ENCODE results near the gene NIPAL3. TPM values are rescaled to one million over a fixed set of nuclear protein-coding genes. Genes with fewer than 3 reads are reported as not detected.

Gene NIPAL3
- total RNA-seq, 2 donors from 2014 or later, result 54.1 to 68.7 TPM

DNA sequence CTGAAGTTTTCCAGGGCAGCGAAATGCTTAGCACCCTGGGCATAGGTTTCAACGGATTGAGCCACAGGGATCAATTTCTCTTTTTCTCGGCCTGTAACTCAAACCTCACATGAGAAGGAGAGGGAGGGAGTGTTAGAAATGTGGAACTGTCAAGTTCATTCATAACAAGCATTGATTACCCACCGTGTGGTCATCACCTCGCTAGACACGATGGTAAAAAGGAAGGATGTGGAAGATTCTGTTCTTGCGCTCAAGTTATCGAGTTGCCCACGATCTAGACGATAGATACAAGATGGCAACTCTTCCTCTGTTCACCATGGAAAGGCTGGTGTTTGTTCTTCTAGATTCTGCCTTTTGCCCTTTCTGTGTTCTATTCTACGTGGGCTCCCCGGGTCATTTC is 83.0 kb downstream of the NIPAL3 start:
- Mint-ChIP-seq H3K4me3 (no peak overlapping the region), H3K27me3 (ENCODE audit: low read depth) (no peaks in the 10 kb centered on the region), H3K27ac (no peak overlapping the region), H3K36me3 (ENCODE audit: insufficient read depth in 2 of 2) (peaks cover 4 to 6% of the 10 kb centered on the region in 2 donors), H3K9me3 (peaks cover 0 to 3% of the 10 kb centered on the region in 2 donors), H3K4me1 (ENCODE audit: low read depth) (peaks cover 35% of the 10 kb centered on the region)
- DNase-seq, result no peak
- no peak for ATAC-seq (replicated peaks in 1 of 2)

DNA sequence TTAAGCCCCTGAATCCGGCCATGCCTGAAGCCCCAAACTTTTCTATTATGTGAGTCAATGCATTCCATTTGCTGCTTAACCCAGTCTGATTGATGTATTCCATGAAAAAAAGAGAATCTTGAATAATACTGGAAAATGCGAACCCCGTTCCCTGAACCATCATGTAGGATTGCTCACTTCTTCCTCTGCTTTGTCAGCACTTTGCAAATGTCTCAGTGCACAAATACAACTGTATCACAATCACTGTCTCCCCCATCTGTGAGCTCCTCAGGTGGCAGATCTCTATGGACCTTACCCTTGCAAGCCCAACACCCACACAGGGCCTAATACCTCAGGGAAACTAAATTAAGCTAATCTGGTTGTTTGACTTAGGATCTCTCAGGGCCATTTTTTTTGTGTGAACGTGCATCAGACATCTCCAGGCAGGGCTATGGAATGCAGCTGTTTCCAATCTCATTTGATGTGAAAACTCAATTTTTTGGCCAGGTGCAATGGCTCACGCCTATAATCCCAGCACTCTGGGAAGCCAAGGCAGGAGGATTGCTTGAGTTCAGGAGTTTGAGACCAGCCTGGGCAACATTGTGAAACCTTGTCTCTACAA is 84.9 kb downstream of the NIPAL3 start:
- peaks cover 35% of the 10 kb centered on the region for H3K4me1 Mint-ChIP-seq (ENCODE audit: low read depth)
- no peak overlapping the region for H3K27ac Mint-ChIP-seq
- no peaks in the 10 kb centered on the region for H3K27me3 Mint-ChIP-seq (ENCODE audit: low read depth)
- peaks cover 6 to 18% of the 10 kb centered on the region in 2 donors for H3K36me3 Mint-ChIP-seq (ENCODE audit: insufficient read depth in 2 of 2)
- DNase-seq (no peak), ATAC-seq (replicated peaks in 1 of 2) (no peak)
- peak overlapping the region; percentile 77 to 87 for H3K4me3 Mint-ChIP-seq
- H3K9me3 Mint-ChIP-seq, result peaks cover 0 to 3% of the 10 kb centered on the region in 2 donors

DNA sequence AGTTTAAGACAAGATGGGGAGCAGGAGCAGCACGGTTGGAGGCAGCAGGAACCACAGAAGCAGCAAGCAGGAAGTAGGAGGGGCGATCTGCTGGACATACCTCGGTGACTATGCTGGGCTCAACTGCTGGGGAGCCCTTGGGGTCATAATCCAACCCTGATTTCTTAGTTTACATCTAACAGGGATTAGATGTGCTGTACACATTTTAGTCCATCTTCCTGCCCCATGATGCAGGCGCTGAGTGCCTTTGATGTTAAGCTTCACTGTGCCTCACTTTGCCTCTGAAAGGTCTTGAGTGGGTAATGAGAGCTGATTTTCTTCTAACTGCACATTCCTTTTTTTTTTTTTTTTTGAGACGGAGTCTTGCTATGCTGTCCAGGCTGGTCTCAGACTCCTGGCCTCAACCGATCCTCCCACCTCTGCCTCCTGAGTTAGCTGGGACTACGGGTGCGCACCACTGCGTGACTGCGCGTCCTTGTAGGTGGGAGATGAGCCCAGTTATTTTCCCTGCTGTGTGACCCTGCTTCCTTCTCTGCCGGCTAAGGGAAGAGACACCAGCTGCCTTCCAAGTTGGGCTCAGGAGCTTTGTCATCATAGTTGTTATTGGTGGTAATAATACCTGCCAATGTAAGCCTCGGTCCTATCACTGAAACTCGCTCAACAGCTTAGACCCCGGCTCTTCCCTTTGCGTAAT is 85.9 kb downstream of the NIPAL3 start:
- ATAC-seq (replicated peaks in 1 of 2), result peak in 1 of 2 donors; percentile 31

DNA sequence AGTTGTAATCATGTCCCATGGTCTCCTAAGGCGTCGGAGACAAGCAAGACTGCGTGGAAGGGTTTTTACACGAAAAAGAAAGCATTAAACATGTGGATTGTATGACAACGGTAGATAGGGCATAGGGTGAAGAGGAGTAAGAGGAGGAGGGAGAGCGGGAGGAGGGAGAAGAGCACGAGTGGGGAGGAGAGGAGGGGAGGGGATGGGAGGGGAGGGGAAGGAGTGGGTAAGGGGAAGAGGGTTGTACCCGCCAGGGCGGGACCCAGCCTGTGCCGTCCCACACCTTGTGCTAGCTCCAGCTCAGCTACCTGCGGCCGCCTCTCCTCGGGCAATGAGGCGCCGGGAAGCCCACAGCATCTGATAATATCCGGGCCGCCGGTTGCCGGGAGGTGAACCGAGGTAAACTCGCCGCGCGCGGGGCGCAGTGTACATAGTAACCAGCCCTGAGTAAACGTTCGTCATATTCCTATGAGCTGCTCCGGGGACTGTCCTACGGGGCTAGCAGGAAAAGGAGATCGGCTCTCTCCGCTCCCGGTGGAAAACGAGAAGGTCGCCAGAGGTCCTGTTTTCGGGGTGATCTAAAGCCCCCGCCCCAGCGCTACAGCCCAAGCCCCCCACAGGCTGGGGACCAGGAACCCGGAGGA is 86.6 kb downstream of the NIPAL3 start:
- Mint-ChIP-seq H3K4me1 (ENCODE audit: low read depth) (peaks cover 50% of the 10 kb centered on the region), H3K27ac (peak overlapping the region; percentile 39), H3K27me3 (ENCODE audit: low read depth) (no peaks in the 10 kb centered on the region), H3K4me3 (peak overlapping the region; percentile 77 to 87), H3K36me3 (ENCODE audit: insufficient read depth in 2 of 2) (peaks cover 6 to 23% of the 10 kb centered on the region in 2 donors), H3K9me3 (peaks cover 0 to 3% of the 10 kb centered on the region in 2 donors)
- ATAC-seq (replicated peaks in 1 of 2), result peak; percentile 63 to 66
- DNase-seq, result peak; percentile 81 to 84

More for the DNA sequence above, 85.9 kb downstream of the NIPAL3 start:
- H3K27ac Mint-ChIP-seq, result peak overlapping the region; percentile 39
- H3K27me3 Mint-ChIP-seq (ENCODE audit: low read depth), result no peaks in the 10 kb centered on the region
- peaks cover 44% of the 10 kb centered on the region for H3K4me1 Mint-ChIP-seq (ENCODE audit: low read depth)
- peak; percentile 57 to 62 for DNase-seq
- H3K36me3 Mint-ChIP-seq (ENCODE audit: insufficient read depth in 2 of 2), result peaks cover 6 to 22% of the 10 kb centered on the region in 2 donors
- H3K9me3 Mint-ChIP-seq, result peaks cover 0 to 3% of the 10 kb centered on the region in 2 donors
- H3K4me3 Mint-ChIP-seq, result peak overlapping the region; percentile 77 to 87

DNA sequence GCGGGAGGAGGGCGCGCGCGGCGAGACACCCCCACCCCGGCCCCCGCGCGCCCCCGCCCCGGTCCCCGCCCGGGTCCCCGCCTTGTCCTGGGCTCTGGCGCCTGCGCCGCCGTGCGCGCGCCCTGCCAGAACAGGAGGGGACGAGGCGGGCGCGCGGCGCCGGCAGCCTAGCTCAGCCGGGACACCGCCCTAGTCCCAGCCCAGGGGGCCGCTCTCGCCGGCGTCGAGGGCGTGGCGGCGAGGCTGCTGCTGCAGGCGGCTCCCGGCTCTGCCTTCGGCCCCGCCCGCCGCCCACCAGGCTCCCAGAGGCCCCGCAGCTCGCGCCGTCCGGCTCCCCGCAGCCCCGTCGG is 87.1 kb downstream of the NIPAL3 start, which contains the start of gene RCAN3:
Gene RCAN3, plus strand, starts transcription at position 128 of the 350 bp plus-strand sequence. CDS start 11,537 bp downstream, outside the sequence.
- ATAC-seq (replicated peaks in 1 of 2) (peak; percentile 86 to 87), DNase-seq (peak; percentile 93)
- Mint-ChIP-seq H3K4me1 (ENCODE audit: low read depth) (peaks cover 55% of the 10 kb centered on the region), H3K36me3 (ENCODE audit: insufficient read depth in 2 of 2) (peaks cover 6 to 27% of the 10 kb centered on the region in 2 donors), H3K4me3 (peak within 1 kb of the TSS; percentile 93), H3K27me3 (ENCODE audit: low read depth) (no peaks in the 10 kb centered on the region), H3K27ac (peak within 1 kb of the TSS; percentile 91), H3K9me3 (peaks cover 0 to 3% of the 10 kb centered on the region in 2 donors)

DNA sequence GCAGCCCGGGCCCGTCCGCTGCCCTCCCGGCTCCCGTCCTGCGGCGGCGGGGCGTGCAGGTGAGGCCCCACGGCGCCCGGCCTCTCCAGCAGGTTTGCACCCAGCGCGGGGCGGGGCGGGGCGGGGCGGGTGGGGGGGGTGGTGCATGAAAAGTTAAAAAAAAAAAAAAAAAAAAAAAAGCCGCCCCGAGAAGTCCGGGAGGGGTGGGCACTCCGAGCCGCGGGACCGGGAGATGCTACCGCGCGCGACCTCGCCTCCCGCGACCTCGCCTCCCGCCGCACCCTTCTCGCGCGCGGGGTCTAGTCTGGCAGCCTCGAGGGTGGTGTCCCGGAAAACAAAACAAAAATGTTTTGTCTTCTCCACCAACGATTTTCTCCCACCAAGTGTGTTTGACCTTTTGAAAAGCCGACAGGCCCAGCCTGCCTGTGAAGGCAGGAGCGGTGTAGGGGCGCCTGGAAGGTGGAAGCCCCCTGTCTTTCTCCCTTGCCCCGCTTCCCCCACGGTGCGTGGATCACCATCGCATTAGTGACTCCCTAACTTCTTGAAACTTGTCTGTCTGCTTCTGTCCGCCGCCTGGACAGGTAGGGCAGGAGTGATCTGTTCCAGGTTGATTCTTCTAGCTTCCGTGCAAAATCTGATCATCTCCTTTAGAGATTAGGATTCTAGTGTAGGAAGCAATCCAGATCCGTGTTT is 87.6 kb downstream of the NIPAL3 start:
- no peaks in the 10 kb centered on the region for H3K27me3 Mint-ChIP-seq (ENCODE audit: low read depth)
- ATAC-seq (replicated peaks in 1 of 2) (no peak), DNase-seq (peak; percentile 35 to 45)
- H3K4me1 Mint-ChIP-seq (ENCODE audit: low read depth), result peaks cover 61% of the 10 kb centered on the region
- peaks cover 0 to 3% of the 10 kb centered on the region in 2 donors for H3K9me3 Mint-ChIP-seq
- H3K27ac Mint-ChIP-seq, result peak overlapping the region; percentile 91
- H3K36me3 Mint-ChIP-seq (ENCODE audit: insufficient read depth in 2 of 2), result peaks cover 6 to 31% of the 10 kb centered on the region in 2 donors
- peak overlapping the region; percentile 93 for H3K4me3 Mint-ChIP-seq

DNA sequence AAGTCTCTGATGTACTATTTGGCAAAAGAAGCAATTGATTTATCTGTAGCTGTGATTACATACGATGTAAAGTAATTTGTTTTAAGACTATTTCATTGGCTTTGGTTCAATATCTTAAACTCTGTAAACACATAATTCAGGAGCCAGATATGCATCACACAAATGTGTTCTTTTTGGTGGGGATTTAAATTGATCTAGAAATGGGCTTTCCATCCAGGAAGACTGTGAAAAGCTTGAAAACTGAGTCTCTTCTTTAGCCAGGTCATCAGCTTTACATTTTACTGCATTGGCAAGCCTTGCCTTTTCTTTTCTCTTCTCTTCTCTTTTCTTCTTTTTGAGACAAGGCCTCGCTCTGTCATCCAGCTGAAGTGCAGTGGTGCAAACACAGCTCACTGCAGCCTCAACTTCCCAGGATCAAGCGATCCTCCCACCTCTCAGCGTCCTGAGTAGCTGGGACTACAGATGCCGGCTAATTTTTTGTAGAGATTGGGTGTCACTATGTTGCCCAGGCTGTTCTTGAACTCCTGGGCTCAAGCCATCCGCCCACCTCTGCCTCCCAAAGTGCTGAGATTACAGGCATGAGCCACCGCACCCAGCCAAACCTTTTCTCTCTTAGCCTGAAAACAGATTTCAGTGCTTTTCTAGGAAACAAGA is 88.4 kb downstream of the NIPAL3 start:
- no peak for ATAC-seq (replicated peaks in 1 of 2)
- Mint-ChIP-seq H3K4me1 (ENCODE audit: low read depth) (peaks cover 62% of the 10 kb centered on the region), H3K27me3 (ENCODE audit: low read depth) (no peaks in the 10 kb centered on the region), H3K4me3 (peak overlapping the region; percentile 93), H3K27ac (peak overlapping the region; percentile 91), H3K9me3 (peaks cover 0 to 2% of the 10 kb centered on the region in 2 donors), H3K36me3 (ENCODE audit: insufficient read depth in 2 of 2) (peaks cover 6 to 32% of the 10 kb centered on the region in 2 donors)
- no peak for DNase-seq

DNA sequence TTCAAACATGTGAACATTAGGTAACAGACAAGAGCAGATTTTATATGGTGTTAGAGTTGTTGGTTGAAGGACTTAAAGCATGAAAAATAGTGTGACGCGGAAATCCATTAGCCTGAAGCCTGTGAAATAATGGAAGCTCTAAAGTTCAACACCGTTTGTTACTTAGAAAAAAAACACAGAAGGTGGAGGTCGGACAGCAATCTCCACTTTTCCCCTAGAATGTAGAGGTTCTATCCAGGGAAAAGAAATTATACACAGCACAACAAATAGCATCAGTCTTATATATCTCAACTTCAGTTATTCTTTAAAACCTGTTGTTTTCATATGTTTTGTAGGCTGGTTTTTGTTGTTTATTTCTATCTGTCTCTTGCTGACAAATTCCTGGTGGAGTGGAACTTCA is 89.0 kb downstream of the NIPAL3 start:
- ATAC-seq (replicated peaks in 1 of 2), result no peak
- DNase-seq, result no peak
- Mint-ChIP-seq H3K27ac (peak overlapping the region; percentile 91), H3K4me1 (ENCODE audit: low read depth) (peaks cover 62% of the 10 kb centered on the region), H3K9me3 (no peaks in the 10 kb centered on the region), H3K4me3 (peak overlapping the region; percentile 93), H3K27me3 (ENCODE audit: low read depth) (no peaks in the 10 kb centered on the region), H3K36me3 (ENCODE audit: insufficient read depth in 2 of 2) (peaks cover 6 to 32% of the 10 kb centered on the region in 2 donors)

DNA sequence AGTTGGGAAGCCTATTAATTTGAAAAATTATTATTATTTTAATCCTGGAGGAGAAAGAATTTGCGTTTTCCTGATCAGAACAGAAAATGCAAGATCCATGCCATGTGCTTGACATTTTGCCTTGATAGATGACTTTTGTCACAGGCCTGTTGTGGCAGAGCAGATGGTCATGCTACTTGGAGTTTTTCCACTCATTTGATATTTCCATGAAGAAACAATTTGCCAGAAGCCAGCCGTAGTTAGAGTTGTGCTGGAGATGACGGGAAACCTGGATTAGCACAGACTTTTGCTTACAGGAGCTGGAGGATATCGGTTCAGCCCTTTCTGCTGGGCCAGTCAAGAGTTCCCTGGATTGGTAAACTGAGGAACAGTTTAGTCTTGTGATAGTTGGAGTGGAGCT is 90.2 kb downstream of the NIPAL3 start:
- Mint-ChIP-seq H3K27me3 (ENCODE audit: low read depth) (no peaks in the 10 kb centered on the region), H3K9me3 (no peaks in the 10 kb centered on the region), H3K4me3 (peak overlapping the region; percentile 89 to 93), H3K4me1 (ENCODE audit: low read depth) (peaks cover 64% of the 10 kb centered on the region), H3K27ac (peak overlapping the region; percentile 96), H3K36me3 (ENCODE audit: insufficient read depth in 2 of 2) (peaks cover 6 to 37% of the 10 kb centered on the region in 2 donors)
- DNase-seq (no peak), ATAC-seq (replicated peaks in 1 of 2) (no peak)

DNA sequence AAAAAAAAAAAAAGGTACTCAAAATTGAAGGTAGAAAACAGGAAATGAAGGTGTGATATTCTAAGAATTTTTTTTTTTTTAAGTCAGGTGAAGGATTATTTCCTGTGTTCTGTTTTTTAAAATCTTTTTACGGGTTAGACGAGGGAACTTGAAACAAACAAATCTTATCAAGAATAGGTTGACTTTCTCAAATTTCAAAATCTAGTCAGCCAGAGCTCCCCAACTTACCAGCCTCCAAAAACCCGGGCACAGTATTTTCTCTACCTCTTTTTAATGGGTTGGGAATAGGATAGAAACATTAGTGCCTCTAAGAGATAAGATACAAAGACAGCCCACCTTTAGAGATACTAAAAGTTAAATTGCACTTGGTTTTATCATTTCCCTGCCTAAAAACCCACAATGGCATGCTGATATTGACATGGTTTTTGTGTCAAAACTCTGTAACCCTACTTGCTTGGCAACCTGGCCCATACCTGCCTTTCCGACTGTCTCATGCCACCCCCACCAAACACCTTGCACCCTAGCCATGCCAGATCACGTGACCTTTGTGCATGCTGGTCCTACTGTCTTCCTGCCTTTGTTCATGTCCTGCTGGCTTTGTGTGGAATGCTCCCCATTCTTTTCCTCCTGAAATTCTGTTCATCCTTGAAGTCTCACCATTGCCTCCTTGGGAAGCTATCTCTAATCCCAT is 91.2 kb downstream of the NIPAL3 start:
- Mint-ChIP-seq H3K4me3 (peak overlapping the region; percentile 89 to 93), H3K9me3 (no peaks in the 10 kb centered on the region), H3K36me3 (ENCODE audit: insufficient read depth in 2 of 2) (peaks cover 11 to 42% of the 10 kb centered on the region in 2 donors), H3K27ac (peak overlapping the region; percentile 96), H3K27me3 (ENCODE audit: low read depth) (no peaks in the 10 kb centered on the region), H3K4me1 (ENCODE audit: low read depth) (peaks cover 63% of the 10 kb centered on the region)
- ATAC-seq (replicated peaks in 1 of 2) (no peak), DNase-seq (no peak)

DNA sequence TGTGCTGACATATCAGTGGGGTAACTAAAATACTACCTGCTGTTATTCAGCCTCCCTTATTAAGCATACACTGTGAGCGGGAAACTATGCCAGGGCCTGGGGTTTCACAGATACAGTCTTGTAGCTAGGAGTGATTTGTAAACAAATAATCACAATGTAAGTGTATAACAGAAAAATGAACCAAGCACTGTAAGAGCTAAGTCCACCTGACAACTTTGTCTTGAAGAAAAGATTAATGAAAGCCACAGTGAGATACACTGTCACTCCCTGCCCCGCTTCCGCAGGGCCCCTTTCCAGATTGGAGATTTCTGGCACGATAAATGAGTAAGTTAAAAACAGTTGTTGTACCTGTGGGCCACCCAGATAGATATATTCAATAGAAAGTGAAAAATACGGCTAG is 91.8 kb downstream of the NIPAL3 start:
- no peaks in the 10 kb centered on the region for H3K27me3 Mint-ChIP-seq (ENCODE audit: low read depth)
- H3K9me3 Mint-ChIP-seq, result no peaks in the 10 kb centered on the region
- DNase-seq (peak in 1 of 2 donors; percentile 22), ATAC-seq (replicated peaks in 1 of 2) (no peak)
- peaks cover 10 to 41% of the 10 kb centered on the region in 2 donors for H3K36me3 Mint-ChIP-seq (ENCODE audit: insufficient read depth in 2 of 2)
- peak overlapping the region; percentile 96 for H3K27ac Mint-ChIP-seq
- H3K4me1 Mint-ChIP-seq (ENCODE audit: low read depth), result peaks cover 67% of the 10 kb centered on the region
- H3K4me3 Mint-ChIP-seq, result peak overlapping the region; percentile 89 to 93

DNA sequence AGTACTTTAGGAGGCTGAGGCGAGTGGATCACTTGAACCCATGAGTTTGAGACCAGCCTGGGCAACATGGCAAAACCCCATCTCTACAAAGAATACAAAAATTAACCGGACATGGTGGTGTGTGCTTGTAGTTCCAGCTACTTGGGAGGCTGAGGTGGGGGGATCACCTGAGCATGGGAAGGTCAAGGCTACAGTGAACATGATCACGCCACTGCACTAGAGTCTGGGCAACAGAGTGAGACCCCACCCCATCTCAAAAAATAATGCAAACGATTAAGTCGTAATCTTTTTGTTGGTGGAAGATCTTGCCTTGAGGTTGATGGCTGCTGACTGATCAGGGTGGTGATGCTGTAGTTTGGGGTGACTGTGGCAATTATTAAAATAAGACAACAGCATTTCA is 93.3 kb downstream of the NIPAL3 start:
- H3K4me3 Mint-ChIP-seq, result peak overlapping the region; percentile 35 to 59
- DNase-seq (no peak), ATAC-seq (replicated peaks in 1 of 2) (no peak)
- H3K27me3 Mint-ChIP-seq (ENCODE audit: low read depth), result no peaks in the 10 kb centered on the region
- peaks cover 8 to 36% of the 10 kb centered on the region in 2 donors for H3K36me3 Mint-ChIP-seq (ENCODE audit: insufficient read depth in 2 of 2)
- no peaks in the 10 kb centered on the region for H3K9me3 Mint-ChIP-seq
- peak overlapping the region; percentile 61 for H3K27ac Mint-ChIP-seq
- peaks cover 82% of the 10 kb centered on the region for H3K4me1 Mint-ChIP-seq (ENCODE audit: low read depth)

All from activated T-cell treated with anti-CD3 and anti-CD28 coated beads, Interleukin-2, amount 50 U/mL, for 72 hours (primary cell).